Panc1 (cell line): ENCODE results near the gene GPR15LG. TPM values are rescaled to one million over a fixed set of nuclear protein-coding genes. Genes with fewer than 3 reads are reported as not detected.

Experiments
- ATAC-seq: fragments of 200-7000 bp; cut with Tn5 transposase; 2 replicates; pipeline ENCODE4 v1.9.1; 2020; ENCODE audit warnings: mild to moderate bottlenecking, moderate library complexity
- BruUV-seq: library from RNA; stranded (reverse); fragments of 400-500 nt; replicated peaks from 2 replicates; lab custom pipeline; 2021; lab: Mats Ljungman, UMichigan
- CTCF ChIA-PET: fragments of 300-600 bp; sonication (Branson Sonifier 250); formaldehyde crosslinking; loops from one replicate; lab custom pipeline; 2022; ENCODE audit warnings: antibody characterized with exemption; lab: Charles Lee
- POLR2A ChIA-PET: fragments of 300-600 bp; sonication (Branson Sonifier 250); formaldehyde crosslinking; loops from one replicate; lab custom pipeline; 2022; ENCODE audit warnings: antibody characterized with exemption; lab: Charles Lee
- DNase-seq: peaks from one replicate; pipeline ENCODE4 v3.0.0-alpha.2; 2010; ENCODE audit warnings: low read depth, low spot score
- H3K27ac ChIP-seq: 2 replicates; pipeline ENCODE4 v1.5.1; 2011; ENCODE audit warnings: mild to moderate bottlenecking, low read length, inconsistent platforms
- H3K27me3 ChIP-seq: fragments of 200-500 bp; sonication (Bioruptor generic); 2 replicates; pipeline ENCODE4 v1.6.0; 2014; ENCODE audit warnings: low read length, inconsistent platforms; ENCODE audit not compliant: control insufficient read depth, insufficient read depth
- H3K36me3 ChIP-seq: fragments of 200-500 bp; sonication (Bioruptor generic); 2 replicates; pipeline ENCODE4 v1.5.1; 2014; ENCODE audit warnings: inconsistent platforms, mild to moderate bottlenecking, low read length, moderate library complexity; ENCODE audit not compliant: control insufficient read depth, insufficient read depth
- H3K4me1 ChIP-seq: 2 replicates; pipeline ENCODE4 v1.5.1; 2011; ENCODE audit warnings: inconsistent platforms, mild to moderate bottlenecking, low read length, moderate library complexity; ENCODE audit not compliant: control insufficient read depth, insufficient read depth
- H3K4me3 ChIP-seq, 2 experiments: 2 replicates each; pipeline ENCODE4 v1.5.1; 2011 to 2012; ENCODE audit warnings: low read depth in 2 of 2, low read length in 2 of 2, mild to moderate bottlenecking in 2 of 2, inconsistent platforms in 1 of 2, moderate library complexity in 1 of 2
- H3K9me3 ChIP-seq: fragments of 200-500 bp; sonication (Bioruptor generic); 2 replicates; pipeline ENCODE4 v1.5.1; 2014; ENCODE audit warnings: low read depth, mild to moderate bottlenecking, inconsistent platforms, low read length, moderate library complexity; ENCODE audit not compliant: control insufficient read depth, insufficient read depth
- POLR2AphosphoS5 ChIP-seq: IDR thresholded peaks from 2 replicates; pipeline ENCODE4 v1.6.1; 2012; ENCODE audit warnings: mild to moderate bottlenecking, low read depth, low read length, moderate library complexity
- SIN3A ChIP-seq: IDR thresholded peaks from 2 replicates; pipeline ENCODE4 v1.6.1; 2012; ENCODE audit warnings: low read depth, mild to moderate bottlenecking, low read length, moderate library complexity, borderline replicate concordance; ENCODE audit not compliant: insufficient read depth
- TCF7L2 ChIP-seq: IDR thresholded peaks from 2 replicates; pipeline ENCODE4 v1.6.1; 2011; ENCODE audit warnings: mild to moderate bottlenecking, low read depth, low read length, inconsistent platforms
- in situ Hi-C: cut with HindIII; loops from 2 replicates; pipeline ENCODE4 v1.10.0; 2016; ENCODE audit warnings: low sequenced_read_pairs, low pct_unique_long_range_greater_than_20kb
- intact Hi-C: fragments of 100-400 bp; cut with micrococcal nuclease; formaldehyde crosslinking; loops from one replicate; pipeline ENCODE4 v1.10.0; 2022; ENCODE audit not compliant: unreplicated experiment
- total RNA-seq: library from RNA; stranded (reverse); gene quantifications from one replicate; pipeline ENCODE4 v1.2.1, GENCODE V29; 2021; ENCODE audit not compliant: unreplicated experiment
- TF ChIP-seq, protein P1 (sequence below), 2 experiments: IDR thresholded peaks; 2 replicates each; pipeline ENCODE4 v1.6.1; 2011 to 2012; ENCODE audit warnings: low read depth in 2 of 2, control low read depth in 1 of 2, low read length in 1 of 2, mild to moderate bottlenecking in 1 of 2, moderate library complexity in 1 of 2; ENCODE audit not compliant: insufficient read depth in 1 of 2
- TF ChIP-seq, protein P2 (sequence below): fragments of 450-650 bp; IDR thresholded peaks from 2 replicates; pipeline ENCODE4 v1.5.1; 2017; ENCODE audit warnings: mild to moderate bottlenecking

Gene GPR15LG
- total RNA-seq, 1 experiment from 2014 or later = 0.41 TPM

DNA sequence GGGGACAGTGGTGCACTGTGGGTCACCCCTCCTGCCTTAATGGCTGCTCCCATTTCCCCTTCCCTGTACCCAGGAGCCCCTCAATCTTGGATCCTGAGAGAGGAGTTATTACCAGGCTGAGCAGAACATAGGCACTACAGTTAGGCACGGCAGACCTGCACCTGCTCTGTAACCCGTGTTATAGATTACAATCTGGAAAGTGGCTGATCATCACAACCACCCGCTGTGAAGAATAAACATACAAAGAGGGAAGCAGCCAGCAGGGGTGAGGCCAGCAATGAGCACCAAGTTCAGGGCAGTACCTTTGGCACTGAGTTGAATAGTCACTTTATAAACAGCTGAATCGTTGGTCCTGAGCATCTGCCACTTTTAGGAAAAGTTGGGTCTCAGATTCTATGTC lies 22.5 kb downstream of the GPR15LG start:
- Histone ChIP-seq H3K4me1 (peaks cover 13% of the 10 kb centered on the region), H3K27me3 (peaks cover 43% of the 10 kb centered on the region), H3K9me3 (no peaks in the 10 kb centered on the region), H3K4me3 (no peak overlapping the region), H3K36me3 (no peaks in the 10 kb centered on the region), H3K27ac (no peak overlapping the region)
- BruUV-seq = no TSS peak
- DNase-seq (no peak), ATAC-seq (peak; percentile 38)
- ChIA-PET CTCF (no interaction called here), POLR2A (no interaction called here)
- TF ChIP-seq SIN3A (no peak), TCF7L2 (no peak), POLR2AphosphoS5 (no peak)
- TF ChIP-seq, protein P1, sequence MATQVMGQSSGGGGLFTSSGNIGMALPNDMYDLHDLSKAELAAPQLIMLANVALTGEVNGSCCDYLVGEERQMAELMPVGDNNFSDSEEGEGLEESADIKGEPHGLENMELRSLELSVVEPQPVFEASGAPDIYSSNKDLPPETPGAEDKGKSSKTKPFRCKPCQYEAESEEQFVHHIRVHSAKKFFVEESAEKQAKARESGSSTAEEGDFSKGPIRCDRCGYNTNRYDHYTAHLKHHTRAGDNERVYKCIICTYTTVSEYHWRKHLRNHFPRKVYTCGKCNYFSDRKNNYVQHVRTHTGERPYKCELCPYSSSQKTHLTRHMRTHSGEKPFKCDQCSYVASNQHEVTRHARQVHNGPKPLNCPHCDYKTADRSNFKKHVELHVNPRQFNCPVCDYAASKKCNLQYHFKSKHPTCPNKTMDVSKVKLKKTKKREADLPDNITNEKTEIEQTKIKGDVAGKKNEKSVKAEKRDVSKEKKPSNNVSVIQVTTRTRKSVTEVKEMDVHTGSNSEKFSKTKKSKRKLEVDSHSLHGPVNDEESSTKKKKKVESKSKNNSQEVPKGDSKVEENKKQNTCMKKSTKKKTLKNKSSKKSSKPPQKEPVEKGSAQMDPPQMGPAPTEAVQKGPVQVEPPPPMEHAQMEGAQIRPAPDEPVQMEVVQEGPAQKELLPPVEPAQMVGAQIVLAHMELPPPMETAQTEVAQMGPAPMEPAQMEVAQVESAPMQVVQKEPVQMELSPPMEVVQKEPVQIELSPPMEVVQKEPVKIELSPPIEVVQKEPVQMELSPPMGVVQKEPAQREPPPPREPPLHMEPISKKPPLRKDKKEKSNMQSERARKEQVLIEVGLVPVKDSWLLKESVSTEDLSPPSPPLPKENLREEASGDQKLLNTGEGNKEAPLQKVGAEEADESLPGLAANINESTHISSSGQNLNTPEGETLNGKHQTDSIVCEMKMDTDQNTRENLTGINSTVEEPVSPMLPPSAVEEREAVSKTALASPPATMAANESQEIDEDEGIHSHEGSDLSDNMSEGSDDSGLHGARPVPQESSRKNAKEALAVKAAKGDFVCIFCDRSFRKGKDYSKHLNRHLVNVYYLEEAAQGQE (IDR thresholded peaks at IDR 0.05; ENCODE audit: insufficient read depth in 1 of 2, low read depth in 2 of 2, low read length in 1 of 2) = no peak
- TF ChIP-seq, protein P2, sequence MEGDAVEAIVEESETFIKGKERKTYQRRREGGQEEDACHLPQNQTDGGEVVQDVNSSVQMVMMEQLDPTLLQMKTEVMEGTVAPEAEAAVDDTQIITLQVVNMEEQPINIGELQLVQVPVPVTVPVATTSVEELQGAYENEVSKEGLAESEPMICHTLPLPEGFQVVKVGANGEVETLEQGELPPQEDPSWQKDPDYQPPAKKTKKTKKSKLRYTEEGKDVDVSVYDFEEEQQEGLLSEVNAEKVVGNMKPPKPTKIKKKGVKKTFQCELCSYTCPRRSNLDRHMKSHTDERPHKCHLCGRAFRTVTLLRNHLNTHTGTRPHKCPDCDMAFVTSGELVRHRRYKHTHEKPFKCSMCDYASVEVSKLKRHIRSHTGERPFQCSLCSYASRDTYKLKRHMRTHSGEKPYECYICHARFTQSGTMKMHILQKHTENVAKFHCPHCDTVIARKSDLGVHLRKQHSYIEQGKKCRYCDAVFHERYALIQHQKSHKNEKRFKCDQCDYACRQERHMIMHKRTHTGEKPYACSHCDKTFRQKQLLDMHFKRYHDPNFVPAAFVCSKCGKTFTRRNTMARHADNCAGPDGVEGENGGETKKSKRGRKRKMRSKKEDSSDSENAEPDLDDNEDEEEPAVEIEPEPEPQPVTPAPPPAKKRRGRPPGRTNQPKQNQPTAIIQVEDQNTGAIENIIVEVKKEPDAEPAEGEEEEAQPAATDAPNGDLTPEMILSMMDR = no peak
- intact Hi-C loops (no loop called here), in situ Hi-C loops (no loop called here)

DNA sequence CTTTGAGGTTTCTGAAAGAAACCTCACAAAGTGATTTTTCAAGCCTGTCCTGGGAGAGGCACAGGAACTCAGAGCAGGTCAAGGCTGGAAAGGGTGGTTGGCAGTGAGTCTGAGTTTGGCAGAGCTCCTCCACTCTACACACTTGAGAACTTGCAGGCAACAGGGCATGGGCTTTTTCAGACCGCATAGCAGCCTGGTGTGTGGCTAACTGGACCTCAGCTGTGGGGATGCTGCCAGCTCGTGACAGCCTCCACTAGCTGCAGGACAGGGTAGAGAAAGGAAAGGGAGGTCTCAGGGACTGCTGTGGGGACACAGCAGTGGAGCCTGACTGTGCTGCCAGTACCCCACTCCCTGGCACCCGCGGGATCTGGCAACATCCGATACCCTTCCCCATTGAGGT lies 23.3 kb downstream of the GPR15LG start:
- H3K27me3 ChIP-seq = peaks cover 40% of the 10 kb centered on the region
- no peak overlapping the region for H3K27ac ChIP-seq
- H3K36me3 ChIP-seq = no peaks in the 10 kb centered on the region
- no peak overlapping the region for H3K4me3 ChIP-seq
- H3K4me1 ChIP-seq = peaks cover 13% of the 10 kb centered on the region
- CTCF ChIA-PET = no interaction called here
- BruUV-seq = no TSS peak
- ATAC-seq (peak; percentile 39; the same call in 1 of the 2 replicates), DNase-seq (no peak)
- POLR2A ChIA-PET = no interaction called here
- in situ Hi-C loops (no loop called here), intact Hi-C loops (no loop called here)
- H3K9me3 ChIP-seq = no peaks in the 10 kb centered on the region
- TF ChIP-seq, protein P1 (IDR thresholded peaks at IDR 0.05; ENCODE audit: insufficient read depth in 1 of 2, low read depth in 2 of 2, low read length in 1 of 2) = no peak
- no peak for TF ChIP-seq SIN3A
- no peak for TF ChIP-seq POLR2AphosphoS5
- no peak for TF ChIP-seq TCF7L2
- TF ChIP-seq, protein P2 = no peak
